ENCODE results near the gene FAM53B. TPM values are rescaled to one million over a fixed set of nuclear protein-coding genes. Genes with fewer than 3 reads are reported as not detected.

The FAM53B gene
- total and polyA plus RNA-seq, 4 experiments from 2014 or later: 7.3 to 60.7 (median 49.9) TPM

GRCh38 chr10:124640538-124641231, 103.5 kb downstream of the FAM53B start:
- Mint-ChIP-seq H3K27me3 (no peaks in the 10 kb centered on the region), H3K9me3 (peaks cover 0 to 2% (median 0%) of the 10 kb centered on the region in 8 donors), H3K4me3 (peak overlapping the region; percentile 4 to 87 (median 81)), H3K27ac (peak overlapping the region; percentile 89 to 97 (median 95)), H3K36me3 (peaks cover 4 to 20% of the 10 kb centered on the region in 2 donors), H3K4me1 (peaks cover 58 to 100% (median 86%) of the 10 kb centered on the region in 4 donors)
- Histone ChIP-seq H3K27ac (ENCODE audit: low read depth, low read length) (peak overlapping the region; percentile 36), H3K4me3 (ENCODE audit: low read length in 2 of 2) (peak overlapping the region in 1 of 2 donors; percentile 17), H3K27me3 (ENCODE audit: insufficient read depth, low read length) (no peaks in the 10 kb centered on the region), H3K36me3 (ENCODE audit: insufficient read depth, low read length) (peaks cover 12% of the 10 kb centered on the region), H3K9me3 (ENCODE audit: control insufficient read depth in 1 of 2, low read length in 2 of 2) (no peaks in the 10 kb centered on the region), H3K4me1 (ENCODE audit: insufficient read depth, low read length) (peaks cover 95% of the 10 kb centered on the region)
- POLR2A ChIA-PET (ENCODE audit: partially characterized antibody): interaction anchor here (0.7 to 15.2 kb wide), 7 partner anchors 9 to 82 kb away, joined by 3 to 439 read pairs (median 6); no protein-coding TSS in a partner anchor
- intact Hi-C loops (cut with micrococcal nuclease): loop anchor here (1.0 kb wide), 1 partner anchor 13 kb away; no protein-coding TSS in a partner anchor
- peak in 1 of 5 donors; percentile 45 for DNase-seq
- CTCF ChIA-PET (ENCODE audit: partially characterized antibody): interaction anchor here (4.6 to 6.1 kb wide), 2 partner anchors 13 to 79 kb away, joined by 23 to 33 read pairs; no protein-coding TSS in a partner anchor

DNA sequence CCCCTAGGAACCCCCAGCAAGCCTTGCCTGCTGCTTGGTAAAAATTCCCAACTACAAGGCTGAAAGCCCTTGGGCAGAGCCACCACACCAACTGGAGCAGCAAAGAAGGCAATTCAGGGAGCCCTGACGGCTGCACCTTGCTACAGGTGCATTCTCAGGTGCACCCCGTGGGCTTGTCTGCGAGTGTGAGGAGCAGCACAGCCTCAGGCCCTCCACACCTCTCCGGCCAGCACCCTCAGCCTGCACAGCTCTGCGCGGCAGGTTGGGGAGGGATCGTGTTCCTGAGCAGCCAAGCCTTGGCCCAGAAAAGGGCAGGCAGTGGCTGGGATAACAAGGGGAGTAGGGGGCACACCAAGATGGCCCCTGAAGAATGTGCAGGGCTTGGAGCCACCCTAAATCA, 104.1 kb downstream of the FAM53B start:
- no peak overlapping the region for H3K4me3 ChIP-seq (ENCODE audit: low read length in 2 of 2)
- H3K36me3 ChIP-seq (ENCODE audit: insufficient read depth, low read length): peaks cover 12% of the 10 kb centered on the region
- Mint-ChIP-seq H3K4me3 (peak overlapping the region in 4 of 8 donors; percentile 8 to 87 (median 76)), H3K36me3 (peaks cover 4 to 20% of the 10 kb centered on the region in 2 donors), H3K27ac (peak overlapping the region; percentile 89 to 97 (median 95)), H3K4me1 (peaks cover 59 to 98% (median 86%) of the 10 kb centered on the region in 4 donors), H3K9me3 (peaks cover 0 to 2% (median 0%) of the 10 kb centered on the region in 8 donors), H3K27me3 (no peaks in the 10 kb centered on the region)
- H3K9me3 ChIP-seq (ENCODE audit: control insufficient read depth in 1 of 2, low read length in 2 of 2): no peaks in the 10 kb centered on the region
- H3K27ac ChIP-seq (ENCODE audit: low read depth, low read length): peak overlapping the region; percentile 36
- ChIA-PET CTCF (ENCODE audit: partially characterized antibody) (interaction anchor here (4.6 to 6.1 kb wide), 2 partner anchors 13 to 80 kb away, joined by 23 to 33 read pairs; no protein-coding TSS in a partner anchor), POLR2A (ENCODE audit: partially characterized antibody) (interaction anchor here (0.7 to 6.6 kb wide), 5 partner anchors 9 to 79 kb away, joined by 3 to 60 read pairs (median 6); no protein-coding TSS in a partner anchor)
- H3K4me1 ChIP-seq (ENCODE audit: insufficient read depth, low read length): peaks cover 94% of the 10 kb centered on the region
- no peaks in the 10 kb centered on the region for H3K27me3 ChIP-seq (ENCODE audit: insufficient read depth, low read length)
- intact Hi-C loops (cut with micrococcal nuclease): no loop called here
- DNase-seq: no peak

GRCh38 chr10:124639646-124640045, 104.5 kb downstream of the FAM53B start:
- Histone ChIP-seq H3K36me3 (ENCODE audit: insufficient read depth, low read length) (peaks cover 12% of the 10 kb centered on the region), H3K4me1 (ENCODE audit: insufficient read depth, low read length) (peaks cover 90% of the 10 kb centered on the region), H3K27me3 (ENCODE audit: insufficient read depth, low read length) (no peaks in the 10 kb centered on the region), H3K27ac (ENCODE audit: low read depth, low read length) (peak overlapping the region; percentile 36), H3K9me3 (ENCODE audit: control insufficient read depth in 1 of 2, low read length in 2 of 2) (no peaks in the 10 kb centered on the region), H3K4me3 (ENCODE audit: low read length in 2 of 2) (no peak overlapping the region)
- ChIA-PET CTCF (ENCODE audit: partially characterized antibody) (interaction anchor here (0.9 to 6.1 kb wide), 5 partner anchors 9 to 102 kb away, joined by 3 to 36 read pairs (median 33); no protein-coding TSS in a partner anchor), POLR2A (ENCODE audit: partially characterized antibody) (interaction anchor here (2.0 to 6.6 kb wide), 5 partner anchors 10 to 102 kb away, joined by 6 to 60 read pairs (median 29); no protein-coding TSS in a partner anchor)
- DNase-seq: no peak
- Mint-ChIP-seq H3K4me1 (peaks cover 60 to 96% (median 84%) of the 10 kb centered on the region in 4 donors), H3K4me3 (peak overlapping the region in 4 of 8 donors; percentile 8 to 87 (median 27)), H3K9me3 (peaks cover 0 to 2% (median 0%) of the 10 kb centered on the region in 8 donors), H3K27me3 (no peaks in the 10 kb centered on the region), H3K27ac (peak overlapping the region; percentile 78 to 96 (median 89)), H3K36me3 (peaks cover 6 to 20% of the 10 kb centered on the region in 2 donors)
- intact Hi-C loops (cut with micrococcal nuclease): no loop called here

DNA sequence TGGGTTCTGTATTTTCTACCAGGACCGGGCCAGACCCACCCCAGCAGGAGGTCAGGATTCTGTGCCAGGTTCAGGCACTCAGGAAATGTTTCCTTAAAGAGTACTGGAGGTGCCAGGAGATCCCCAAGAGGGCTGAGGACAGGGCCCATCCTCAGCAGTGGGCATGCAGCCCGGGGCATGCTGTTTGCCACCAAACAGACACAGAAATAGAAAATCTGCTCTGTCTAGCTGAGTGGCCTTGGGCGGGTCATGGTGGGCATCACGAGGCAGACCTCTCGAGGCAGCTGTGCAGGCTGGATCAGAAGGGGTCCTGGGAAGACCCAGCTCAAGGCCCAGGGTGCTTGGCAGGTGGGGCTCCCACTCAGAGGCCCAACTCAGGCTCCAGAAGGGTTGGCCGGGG, 105.0 kb downstream of the FAM53B start:
- Mint-ChIP-seq H3K4me3 (no peak overlapping the region), H3K27me3 (no peaks in the 10 kb centered on the region), H3K36me3 (peaks cover 9 to 22% of the 10 kb centered on the region in 2 donors), H3K9me3 (peaks cover 0 to 6% (median 0%) of the 10 kb centered on the region in 8 donors), H3K4me1 (peaks cover 60 to 96% (median 84%) of the 10 kb centered on the region in 4 donors), H3K27ac (peak overlapping the region; percentile 19 to 95 (median 89))
- Histone ChIP-seq H3K9me3 (ENCODE audit: control insufficient read depth in 1 of 2, low read length in 2 of 2) (no peaks in the 10 kb centered on the region), H3K27ac (ENCODE audit: low read depth, low read length) (peak overlapping the region; percentile 36), H3K4me3 (ENCODE audit: low read length in 2 of 2) (no peak overlapping the region), H3K27me3 (ENCODE audit: insufficient read depth, low read length) (no peaks in the 10 kb centered on the region), H3K4me1 (ENCODE audit: insufficient read depth, low read length) (peaks cover 89% of the 10 kb centered on the region), H3K36me3 (ENCODE audit: insufficient read depth, low read length) (peaks cover 15% of the 10 kb centered on the region)
- POLR2A ChIA-PET (ENCODE audit: partially characterized antibody): interaction anchor here (2.0 to 6.6 kb wide), 5 partner anchors 10 to 102 kb away, joined by 6 to 60 read pairs (median 29); no protein-coding TSS in a partner anchor
- intact Hi-C loops (cut with micrococcal nuclease): no loop called here
- CTCF ChIA-PET (ENCODE audit: partially characterized antibody): interaction anchor here (0.9 to 6.1 kb wide), 6 partner anchors 10 to 103 kb away, joined by 3 to 36 read pairs (median 20); no protein-coding TSS in a partner anchor
- peak in 1 of 5 donors; percentile 10 for DNase-seq

DNA sequence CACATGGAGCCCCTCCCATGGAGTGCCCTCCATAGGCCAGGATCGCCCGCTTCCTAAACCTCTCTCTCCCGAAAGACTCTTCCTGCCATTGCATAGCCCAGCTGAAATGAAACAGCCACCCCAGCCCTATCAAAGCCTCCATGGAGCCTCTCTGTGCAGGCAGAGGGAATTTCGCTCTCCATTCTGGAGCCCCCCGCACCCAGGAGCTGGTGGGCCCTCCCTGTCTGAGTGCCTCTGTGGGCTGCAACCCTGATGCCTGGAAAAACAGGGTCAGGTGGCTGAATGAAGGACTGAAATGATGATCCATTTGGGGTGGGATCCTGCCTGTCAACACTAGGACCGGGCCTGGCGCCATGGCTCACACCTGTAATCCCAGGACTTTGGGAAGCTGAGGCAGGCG, 106.4 kb downstream of the FAM53B start:
- no peaks in the 10 kb centered on the region for H3K27me3 Mint-ChIP-seq
- intact Hi-C loops (cut with micrococcal nuclease): loop anchor here (2.0 kb wide), 1 partner anchor 103 kb away; no protein-coding TSS in a partner anchor
- Histone ChIP-seq H3K4me1 (ENCODE audit: insufficient read depth, low read length) (peaks cover 82% of the 10 kb centered on the region), H3K27me3 (ENCODE audit: insufficient read depth, low read length) (no peaks in the 10 kb centered on the region), H3K4me3 (ENCODE audit: low read length in 2 of 2) (no peak overlapping the region), H3K27ac (ENCODE audit: low read depth, low read length) (peak overlapping the region; percentile 42), H3K9me3 (ENCODE audit: control insufficient read depth in 1 of 2, low read length in 2 of 2) (no peaks in the 10 kb centered on the region), H3K36me3 (ENCODE audit: insufficient read depth, low read length) (peaks cover 13% of the 10 kb centered on the region)
- POLR2A ChIA-PET (ENCODE audit: partially characterized antibody): interaction anchor here (0.5 to 6.6 kb wide), 12 partner anchors 8 to 104 kb away, joined by 3 to 60 read pairs (median 10); no protein-coding TSS in a partner anchor
- peak overlapping the region; percentile 88 to 95 (median 94) for H3K27ac Mint-ChIP-seq
- peaks cover 0 to 6% (median 0%) of the 10 kb centered on the region in 8 donors for H3K9me3 Mint-ChIP-seq
- peaks cover 16 to 23% of the 10 kb centered on the region in 2 donors for H3K36me3 Mint-ChIP-seq
- CTCF ChIA-PET (ENCODE audit: partially characterized antibody): interaction anchor here (1.1 to 6.1 kb wide), 12 partner anchors 10 to 107 kb away, joined by 3 to 36 read pairs (median 5); no protein-coding TSS in a partner anchor
- H3K4me3 Mint-ChIP-seq: peak overlapping the region; percentile 36 to 85 (median 74)
- DNase-seq: peak in 1 of 5 donors; percentile 10
- H3K4me1 Mint-ChIP-seq: peaks cover 64 to 96% (median 81%) of the 10 kb centered on the region in 4 donors

DNA sequence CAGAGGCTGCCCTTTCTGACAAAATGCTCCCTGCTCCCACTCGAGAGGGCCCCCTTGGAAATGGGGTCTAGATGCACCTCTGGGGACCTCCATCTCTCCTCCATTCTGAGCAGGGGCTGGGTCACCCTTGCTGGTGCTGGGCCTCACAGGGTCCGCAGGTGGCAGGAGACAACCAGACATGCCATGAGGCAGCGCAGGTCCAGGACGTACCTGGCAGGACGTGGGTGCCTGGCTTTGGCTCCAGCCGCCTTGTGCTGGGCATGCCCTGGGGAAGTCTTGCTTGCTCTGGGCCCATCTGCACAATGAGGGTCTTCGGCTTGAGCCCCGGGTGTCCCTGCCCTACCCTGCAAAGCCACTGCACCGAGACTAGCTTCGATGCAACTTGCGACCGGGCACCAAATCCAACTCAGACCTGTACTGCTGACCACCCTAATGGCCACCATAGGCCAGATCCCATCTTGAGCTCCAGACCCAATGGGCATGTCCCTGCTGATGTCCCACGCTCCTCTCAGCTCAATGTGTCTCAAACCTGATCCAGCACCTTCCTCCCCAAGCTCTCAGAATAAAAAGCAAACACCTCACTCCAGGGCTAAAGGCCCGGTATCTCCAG, 107.0 kb downstream of the FAM53B start:
- intact Hi-C loops (cut with micrococcal nuclease): loop anchor here (2.0 kb wide), 1 partner anchor 104 kb away; no protein-coding TSS in a partner anchor
- Mint-ChIP-seq H3K4me3 (peak overlapping the region; percentile 50 to 85 (median 81)), H3K4me1 (peaks cover 61 to 95% (median 81%) of the 10 kb centered on the region in 4 donors), H3K36me3 (peaks cover 14 to 19% of the 10 kb centered on the region in 2 donors), H3K9me3 (peaks cover 0 to 6% (median 0%) of the 10 kb centered on the region in 8 donors), H3K27me3 (no peaks in the 10 kb centered on the region), H3K27ac (peak overlapping the region; percentile 88 to 96 (median 95))
- DNase-seq: peak in 1 of 5 donors; percentile 42
- CTCF ChIA-PET (ENCODE audit: partially characterized antibody): interaction anchor here (0.9 to 6.1 kb wide), 15 partner anchors 9 to 108 kb away, joined by 3 to 36 read pairs (median 5); no protein-coding TSS in a partner anchor
- H3K27me3 ChIP-seq (ENCODE audit: insufficient read depth, low read length): no peaks in the 10 kb centered on the region
- peak overlapping the region; percentile 42 for H3K27ac ChIP-seq (ENCODE audit: low read depth, low read length)
- H3K4me1 ChIP-seq (ENCODE audit: insufficient read depth, low read length): peaks cover 82% of the 10 kb centered on the region
- POLR2A ChIA-PET (ENCODE audit: partially characterized antibody): interaction anchor here (0.5 to 6.6 kb wide), 18 partner anchors 9 to 155 kb away, joined by 3 to 60 read pairs (median 4); partner anchors contain the start of gene EEF1AKMT2
- H3K4me3 ChIP-seq (ENCODE audit: low read length in 2 of 2): peak overlapping the region in 1 of 2 donors; percentile 19
- H3K9me3 ChIP-seq (ENCODE audit: control insufficient read depth in 1 of 2, low read length in 2 of 2): no peaks in the 10 kb centered on the region
- H3K36me3 ChIP-seq (ENCODE audit: insufficient read depth, low read length): peaks cover 7% of the 10 kb centered on the region

Data from CD4-positive, alpha-beta memory T cell (primary cell).